AG08395 (cell line): ENCODE results near the gene GOLGA8A.
"Not testable (repeated sequence)": the region's sequence is repeated elsewhere in the genome, so short reads cannot be mapped to it uniquely, and the experiment has no call there.

Experiments used
- DNase-seq: peaks from one replicate; pipeline ENCODE4 v3.0.0; 2012; ENCODE audit warnings: mixed read lengths, low spot score

Gene GOLGA8A

GRCh38 chr15:34437687-34438086 is at the start of gene GOLGA8A:
Gene GOLGA8A (minus strand): TSS chr15:34437808. CDS start chr15:34389691, 48,117 bp downstream.
- peak; percentile 69 for DNase-seq

GRCh38 chr15:34483644-34484043 is 46.0 kb upstream of the GOLGA8A start:
- no peak for DNase-seq

DNA sequence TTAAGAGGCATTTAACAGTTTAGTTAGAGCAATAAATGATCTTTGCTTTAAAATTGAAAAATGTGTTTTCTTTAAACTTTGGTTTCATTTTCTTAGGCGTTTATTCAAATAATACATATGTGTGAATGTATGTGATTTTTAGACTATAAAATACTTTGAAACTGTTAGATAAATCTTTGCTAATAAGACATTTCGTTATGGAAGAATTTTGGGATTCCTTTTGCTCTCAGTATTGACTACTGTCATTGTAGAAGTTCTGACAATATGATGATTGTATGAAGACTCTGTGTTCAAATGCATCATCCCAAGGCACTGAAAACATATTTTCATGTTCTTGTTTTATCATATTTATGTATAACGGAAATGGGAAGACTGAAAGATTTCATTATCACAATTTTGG is 43.8 kb upstream of the GOLGA8A start:
- DNase-seq: no peak

DNA sequence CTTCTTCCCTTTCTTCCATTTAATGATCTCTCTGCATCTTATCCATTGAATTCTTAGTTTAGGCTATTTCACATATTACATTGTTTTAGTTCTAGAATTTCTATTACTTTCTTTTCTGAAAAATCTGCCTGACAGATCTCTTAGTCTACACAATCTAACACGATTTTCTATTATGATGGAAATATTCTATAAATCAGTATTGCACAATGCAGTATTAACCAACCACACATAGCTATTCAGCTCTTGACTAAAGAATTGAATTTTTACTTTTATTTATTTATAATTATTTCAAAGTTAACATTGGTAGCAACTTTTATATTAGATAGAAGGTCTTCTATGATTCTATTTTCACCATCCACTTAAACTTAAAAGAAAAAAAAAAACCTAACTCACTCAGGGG is 36.2 kb upstream of the GOLGA8A start:
- no peak for DNase-seq

DNA sequence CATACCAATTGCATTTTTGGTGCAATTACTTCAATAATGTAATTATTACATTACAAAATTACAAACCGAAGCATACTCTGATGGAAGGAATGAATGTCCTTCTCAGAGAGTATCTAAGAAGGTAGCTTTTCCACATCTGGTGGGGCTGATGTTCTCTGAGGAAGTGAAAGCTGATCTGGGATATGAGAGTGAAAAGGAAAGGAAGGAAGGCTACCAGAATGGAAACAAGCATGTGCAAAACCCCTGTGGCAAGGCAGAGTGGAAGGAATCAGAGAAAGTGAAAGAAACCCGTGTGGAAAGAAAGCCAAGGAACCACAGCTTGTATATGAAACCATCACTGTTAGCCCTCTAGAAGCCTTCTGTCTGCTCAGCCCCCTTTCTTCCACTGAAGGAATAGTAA is 35.3 kb upstream of the GOLGA8A start:
- no peak for DNase-seq

- no peak for DNase-seq
Observed at GRCh38 chr15:34470892-34471291, 33.3 kb upstream of the GOLGA8A start.

DNA sequence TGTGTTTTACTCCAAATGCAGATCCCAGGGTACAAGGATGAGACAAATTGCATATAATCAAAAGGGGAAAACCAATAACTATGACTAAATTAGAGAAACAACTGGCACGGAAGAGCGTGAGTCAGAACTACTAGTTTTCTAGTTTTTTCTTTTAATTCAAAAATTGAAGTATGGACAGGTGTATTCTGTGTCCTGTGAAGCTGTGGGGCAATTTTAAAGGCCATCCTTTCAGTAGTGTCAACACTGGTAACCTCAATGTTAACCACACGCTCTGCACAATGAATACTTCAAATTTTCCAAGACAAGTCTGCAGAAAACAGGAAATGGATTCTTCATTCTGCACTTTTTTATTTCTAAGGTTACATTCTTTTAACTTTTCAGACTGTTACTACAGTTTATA is 32.5 kb upstream of the GOLGA8A start:
- no peak for DNase-seq

DNA sequence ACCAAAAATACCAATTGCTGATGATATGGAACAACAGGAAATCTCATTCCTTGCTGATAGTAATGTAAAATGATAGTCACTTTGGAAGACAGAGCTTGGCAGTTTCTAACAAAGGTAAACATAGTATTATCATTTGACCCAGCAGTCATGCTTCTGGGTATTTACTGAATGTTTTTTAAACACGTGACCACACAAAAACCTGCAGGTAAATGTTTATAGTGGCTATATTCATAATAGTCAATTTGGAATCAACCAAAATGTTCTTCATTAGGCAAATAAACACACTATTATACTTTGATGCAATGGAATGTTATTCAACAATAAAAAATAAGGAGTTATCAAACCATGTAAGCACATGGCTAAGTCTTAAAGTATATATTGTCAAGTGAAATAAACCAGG is 24.1 kb upstream of the GOLGA8A start:
- DNase-seq: no peak

- DNase-seq: no peak
Observed at GRCh38 chr15:34460451-34460850, 22.8 kb upstream of the GOLGA8A start.

- DNase-seq: no peak
Observed at GRCh38 chr15:34456658-34457057, 19.1 kb upstream of the GOLGA8A start.

DNA sequence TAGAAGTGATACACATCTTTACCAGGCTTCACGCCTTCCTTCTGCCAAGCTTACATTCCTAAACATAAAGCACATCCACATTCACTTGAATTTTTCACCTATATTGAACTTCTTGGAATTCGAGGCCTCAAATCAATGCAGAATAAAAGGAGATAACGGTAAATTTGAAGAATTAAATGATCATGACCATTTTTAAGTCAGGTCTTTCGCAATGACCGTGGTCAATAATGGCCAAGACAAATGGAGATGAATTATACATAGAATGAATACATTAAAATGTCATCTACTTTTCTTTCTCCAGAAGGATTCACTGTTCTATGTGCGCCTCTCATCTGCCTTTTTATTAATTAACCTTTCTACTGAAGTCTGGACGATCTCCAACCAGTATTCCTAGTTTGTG is 5.3 kb upstream of the GOLGA8A start:
- DNase-seq: no peak

DNA sequence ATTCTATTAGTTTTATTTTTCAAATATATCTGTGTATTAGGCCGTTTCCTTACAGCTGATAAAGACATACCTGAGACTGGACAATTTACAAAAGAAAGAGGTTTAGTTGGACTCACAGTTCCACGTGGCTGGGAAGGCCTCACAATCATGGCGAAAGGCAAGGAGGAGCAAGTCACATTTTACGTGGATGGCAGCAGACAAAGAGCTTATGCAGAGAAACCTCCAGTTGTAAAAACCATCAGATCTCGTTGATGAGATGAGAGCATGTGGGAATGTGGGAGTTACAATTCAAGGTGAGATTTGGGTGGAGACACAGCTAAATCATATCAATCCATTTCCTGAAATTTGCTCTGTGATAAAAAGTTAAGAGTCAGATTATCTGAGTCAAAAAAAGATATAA is 2.3 kb upstream of the GOLGA8A start:
- no peak for DNase-seq

GRCh38 chr15:34436956-34437442 is 609 bp downstream of the GOLGA8A start:
- DNase-seq: peak; percentile 17

DNA sequence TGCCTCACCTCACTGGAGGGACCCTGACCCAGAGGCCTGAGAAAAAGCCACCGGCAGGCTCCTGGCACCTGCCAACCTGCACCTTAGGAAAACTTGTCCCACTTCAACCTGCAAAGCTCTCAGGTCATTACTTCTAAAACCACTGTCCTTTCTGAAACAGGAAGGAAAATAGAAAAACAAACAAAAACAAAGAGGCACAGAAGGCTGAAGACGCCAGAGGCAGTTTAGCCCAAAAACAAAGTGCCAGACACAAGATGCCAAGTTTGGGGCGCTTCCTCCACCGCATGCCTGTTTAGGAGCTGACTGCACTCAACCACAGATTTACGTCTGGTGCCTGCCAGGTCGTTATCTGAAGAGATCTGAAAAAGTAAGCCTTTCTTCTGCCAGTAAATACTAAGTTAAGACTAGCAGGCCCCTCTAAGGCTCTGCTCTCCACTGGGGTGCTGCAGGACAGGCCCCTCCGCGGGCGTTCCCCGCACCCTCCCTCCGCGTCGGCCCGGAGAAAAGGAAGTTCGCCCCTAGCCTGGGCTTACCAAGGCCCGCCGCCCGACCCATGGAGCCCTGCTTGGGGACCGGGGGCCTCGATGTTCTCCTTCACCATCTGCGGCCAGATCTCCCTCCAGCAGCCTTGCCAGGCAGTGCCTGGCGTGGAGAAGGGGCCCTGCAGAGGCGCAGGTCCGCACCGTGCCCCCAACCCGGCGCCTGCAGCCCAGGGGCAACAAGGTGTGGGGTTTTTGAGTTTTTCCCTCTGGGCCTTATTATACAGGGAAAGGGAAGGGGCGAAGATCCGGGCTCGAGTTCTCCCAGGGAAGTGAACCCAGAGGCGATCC is 1.3 kb downstream of the GOLGA8A start:
- DNase-seq: no peak

GRCh38 chr15:34435658-34436057 is 1.9 kb downstream of the GOLGA8A start:
- no peak for DNase-seq

DNA sequence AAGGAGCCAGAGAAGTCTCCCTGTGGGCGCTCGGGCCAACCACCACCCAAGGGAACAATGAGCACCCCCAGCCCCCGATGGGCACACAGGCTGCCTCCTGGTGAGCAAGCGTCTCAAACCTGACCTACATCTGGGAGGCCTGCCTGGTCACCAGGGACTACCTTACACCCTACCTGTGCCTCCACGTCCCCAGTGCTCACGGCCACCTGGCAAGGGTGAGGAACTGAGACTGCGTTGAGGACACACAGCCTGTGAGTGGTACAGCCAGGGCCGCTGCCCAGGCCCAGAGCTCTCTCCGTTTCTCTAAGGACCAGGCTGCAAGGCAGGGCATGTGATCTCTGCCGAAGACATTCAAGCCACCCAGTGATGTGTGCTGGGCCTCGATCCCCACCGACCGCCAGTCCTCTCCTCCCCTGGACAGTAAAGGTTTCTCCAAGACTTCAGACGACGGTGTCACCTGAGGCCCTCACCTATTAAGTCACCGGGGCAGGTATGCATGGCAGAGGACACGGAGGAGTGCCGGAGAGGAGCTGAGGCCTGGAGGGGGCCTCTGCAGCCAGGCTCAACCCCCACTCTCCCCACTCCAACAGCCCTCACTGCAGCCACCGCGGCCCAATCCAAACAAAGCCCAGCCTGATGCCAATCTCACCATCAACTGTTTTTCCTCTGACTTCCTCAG is 2.8 kb downstream of the GOLGA8A start:
- no peak for DNase-seq

DNA sequence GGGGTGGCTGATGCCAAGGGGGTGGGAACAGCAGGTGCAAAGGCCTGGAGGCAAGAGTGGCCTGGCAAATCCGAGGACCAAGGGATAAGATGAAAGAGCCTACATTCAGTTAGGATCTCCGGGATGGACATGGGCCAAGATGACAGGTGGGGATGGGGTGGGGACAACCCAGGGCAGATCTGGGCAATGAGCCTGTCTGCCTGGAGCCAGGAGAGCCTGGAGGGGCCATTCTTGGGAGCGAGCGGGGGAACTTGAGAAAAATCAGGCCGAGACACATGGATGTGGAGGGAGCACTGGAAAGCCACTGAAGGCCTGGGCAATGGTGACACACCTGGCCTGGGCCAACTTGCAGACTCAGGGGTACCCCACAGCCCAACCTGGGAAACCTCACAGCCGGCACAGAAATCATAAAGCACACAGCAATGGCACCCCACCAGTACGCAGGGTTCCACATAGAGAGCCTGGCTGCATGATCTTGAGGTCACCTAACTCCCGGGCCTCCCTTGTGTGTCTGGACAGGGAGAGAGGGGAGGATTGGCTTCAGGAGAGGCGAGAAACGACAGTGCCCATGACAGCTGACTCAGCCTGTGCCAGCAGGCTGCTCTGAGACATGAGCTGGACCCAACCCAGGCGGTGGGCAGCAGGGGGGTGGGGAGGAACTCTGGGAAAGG is 3.5 kb downstream of the GOLGA8A start:
- DNase-seq: not testable (repeated sequence)

GRCh38 chr15:34430642-34431041 is 7.0 kb downstream of the GOLGA8A start:
- DNase-seq: not testable (repeated sequence)

DNA sequence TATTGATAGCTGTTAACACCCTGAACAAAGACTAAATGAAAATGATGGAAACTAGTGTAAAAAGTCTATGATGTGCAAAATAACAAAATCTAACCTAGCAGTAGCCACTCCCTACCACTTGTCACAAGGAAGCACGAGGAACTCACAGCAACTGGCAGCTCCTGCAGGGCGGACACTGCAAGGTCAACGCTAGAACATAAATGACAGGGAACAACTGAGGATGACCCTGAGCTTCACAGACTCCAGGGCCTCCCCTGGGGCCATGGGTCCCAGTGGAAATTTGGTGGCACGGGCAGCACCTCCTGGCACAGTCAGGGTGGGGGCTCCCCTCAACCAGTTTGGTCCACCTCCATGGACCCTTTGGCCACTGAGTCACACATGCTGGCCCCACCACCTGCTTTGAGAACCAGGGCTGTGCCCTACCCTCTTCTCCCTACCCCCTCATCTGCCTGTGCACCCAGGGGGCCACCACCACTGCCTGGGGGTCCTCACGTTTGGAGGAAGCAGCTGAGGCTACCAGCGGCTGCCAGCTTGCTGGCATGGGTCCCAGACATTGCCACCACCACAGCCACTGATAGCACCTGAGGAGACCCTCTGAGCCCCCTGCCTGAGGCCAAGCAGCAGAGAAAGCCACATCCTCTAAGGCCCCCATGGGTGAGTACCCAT is 14.1 kb downstream of the GOLGA8A start:
- DNase-seq: not testable (repeated sequence)

DNA sequence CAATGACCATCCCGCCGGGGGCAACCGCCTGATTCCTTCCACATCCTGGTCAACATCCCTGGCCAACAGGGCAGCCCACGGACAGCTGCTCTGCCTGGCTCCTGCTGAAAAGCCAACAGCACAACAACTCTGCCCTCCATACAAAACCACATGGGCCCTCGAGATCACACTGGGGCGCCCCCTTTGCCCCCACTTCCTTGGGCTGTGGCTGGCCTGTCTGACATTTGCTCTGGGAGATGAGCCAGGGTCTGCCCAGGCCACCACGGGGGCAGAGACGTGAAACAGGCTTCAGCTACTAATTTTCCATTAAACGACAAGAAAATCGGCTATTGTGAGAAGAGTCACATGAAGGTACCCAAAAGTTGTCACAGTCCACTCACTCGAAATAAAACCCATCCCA is 16.7 kb downstream of the GOLGA8A start:
- not testable (repeated sequence) for DNase-seq

DNA sequence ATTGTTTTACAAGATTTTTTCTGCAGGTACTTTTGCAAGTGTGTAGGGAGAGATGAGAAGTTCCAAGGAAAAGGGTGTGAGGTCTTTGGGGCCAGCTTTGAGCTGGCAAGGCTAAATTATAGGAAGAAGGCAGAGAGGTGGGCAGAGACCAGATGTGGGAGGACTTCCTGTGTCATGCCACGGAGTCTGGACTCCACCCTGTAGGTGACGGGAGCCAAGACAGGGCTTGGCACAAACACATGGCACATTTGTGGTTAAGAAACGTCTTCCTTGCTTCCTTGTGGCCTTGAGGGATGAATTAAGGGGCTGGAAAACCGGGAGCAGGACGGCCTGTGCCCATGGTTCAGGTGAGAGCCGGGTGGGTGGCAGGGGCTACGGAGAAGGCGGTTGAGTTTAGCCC is 19.2 kb downstream of the GOLGA8A start:
- not testable (repeated sequence) for DNase-seq

DNA sequence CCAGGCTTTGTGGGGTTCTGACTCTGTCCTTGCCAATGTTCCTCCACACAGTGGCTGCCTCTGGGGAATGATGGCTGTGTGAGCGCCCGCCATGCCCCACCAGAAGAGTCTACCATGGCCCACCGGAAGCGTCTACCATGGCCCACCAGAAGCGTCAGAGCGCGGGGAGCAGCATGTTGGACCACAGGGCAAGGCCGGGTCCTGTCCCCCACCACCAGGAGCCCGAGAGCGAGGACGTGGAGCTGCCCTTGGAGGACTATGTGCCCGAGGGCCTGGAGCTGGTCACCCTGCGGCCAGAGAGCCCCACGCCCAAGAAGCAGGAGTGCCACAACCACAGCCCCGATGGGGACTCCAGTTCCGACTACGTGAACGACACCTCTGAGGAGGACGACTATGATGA is 28.1 kb downstream of the GOLGA8A start:
- not testable (repeated sequence) for DNase-seq
